GM23248 (cell line): ENCODE data around the gene C11orf68. TPM values are rescaled to one million over a fixed set of nuclear protein-coding genes. Genes with fewer than 3 reads are reported as not detected.

ENCODE experiments used
- DNase-seq: peaks from one replicate; pipeline ENCODE4 v3.0.0-alpha.2; 2015
- H2AFZ ChIP-seq: fragments of 200-600 bp; sonication (generic); 2 replicates; pipeline ENCODE4 v1.6.1; 2016; ENCODE audit warnings: antibody characterized with exemption
- H3F3A ChIP-seq: fragments of 200-600 bp; sonication (generic); 2 replicates; pipeline ENCODE4 v1.6.1; 2016; ENCODE audit warnings: mild to moderate bottlenecking, antibody characterized with exemption, mixed run types; ENCODE audit not compliant: insufficient read depth
- H3K27ac ChIP-seq: fragments of 200-600 bp; sonication (generic); 2 replicates; pipeline ENCODE4 v1.5.1; 2016; ENCODE audit warnings: mild to moderate bottlenecking
- H3K27me3 ChIP-seq: fragments of 200-600 bp; sonication (generic); replicated peaks from 2 replicates; pipeline ENCODE4 v1.6.1; 2016; ENCODE audit warnings: mild to moderate bottlenecking; ENCODE audit not compliant: insufficient read depth
- H3K36me3 ChIP-seq: fragments of 200-600 bp; sonication (generic); 2 replicates; pipeline ENCODE4 v1.6.1; 2016; ENCODE audit warnings: low read depth, mild to moderate bottlenecking
- H3K4me1 ChIP-seq: fragments of 200-600 bp; sonication (generic); 2 replicates; pipeline ENCODE4 v1.6.1; 2016; ENCODE audit warnings: mild to moderate bottlenecking; ENCODE audit not compliant: insufficient read depth
- H3K4me2 ChIP-seq: fragments of 200-600 bp; sonication (generic); one replicate; pipeline ENCODE4 v1.6.1; 2016; ENCODE audit warnings: mild to moderate bottlenecking; ENCODE audit not compliant: unreplicated experiment
- H3K4me3 ChIP-seq: fragments of 200-600 bp; sonication (generic); 2 replicates; pipeline ENCODE4 v1.5.1; 2016; ENCODE audit warnings: mild to moderate bottlenecking
- H3K79me2 ChIP-seq: fragments of 200-600 bp; sonication (generic); 2 replicates; pipeline ENCODE4 v1.6.1; 2016; ENCODE audit warnings: mild to moderate bottlenecking; ENCODE audit not compliant: insufficient read depth
- H3K9ac ChIP-seq: fragments of 200-600 bp; sonication (generic); 2 replicates; pipeline ENCODE4 v1.6.1; 2016; ENCODE audit warnings: mild to moderate bottlenecking
- H3K9me2 ChIP-seq: fragments of 200-600 bp; sonication (generic); 2 replicates; pipeline ENCODE4 v1.6.1; 2016; ENCODE audit warnings: mixed run types, mild to moderate bottlenecking, moderate library complexity; ENCODE audit not compliant: insufficient read depth
- H3K9me3 ChIP-seq: fragments of 200-600 bp; sonication (generic); one replicate; pipeline ENCODE4 v1.6.1; 2017; ENCODE audit warnings: low read depth
- H4K20me1 ChIP-seq: fragments of 200-600 bp; sonication (generic); 2 replicates; pipeline ENCODE4 v1.6.0; 2016; ENCODE audit not compliant: insufficient read depth
- EZH2 ChIP-seq: fragments of 200-600 bp; sonication (generic); IDR thresholded peaks from 2 replicates; pipeline ENCODE4 v1.6.1; 2018; ENCODE audit warnings: antibody characterized with exemption, mild to moderate bottlenecking; ENCODE audit not compliant: insufficient read depth, poor library complexity, severe bottlenecking
- EZH2phosphoT487 ChIP-seq: fragments of 200-600 bp; sonication (generic); IDR thresholded peaks from 2 replicates; pipeline ENCODE4 v1.6.1; 2018; ENCODE audit warnings: antibody characterized with exemption, moderate library complexity, mild to moderate bottlenecking, low read depth; ENCODE audit not compliant: insufficient read depth
- WGBS, 2 experiments: methylation state at CpG; one replicate each; pipeline ENCODE4 v1.1.6; 2015 to 2017; ENCODE audit warnings: low lambda C conversion rate in 2 of 2, low coverage in 1 of 2; ENCODE audit errors: missing lambda C conversion rate in 2 of 2; 5-methylcytosine and 5-hydroxymethylcytosine counted together
- in situ Hi-C: fragments of 300-500 bp; cut with MboI; formaldehyde crosslinking; loops from 2 replicates; pipeline ENCODE4 v1.15.0; 2020
- polyA plus RNA-seq: library from polyadenylated mRNA; unstranded; fragments of >200 nt; fragmentation: Nextera tagmentation; extraction: Ambion mirVana; gene quantifications from 2 replicates; pipeline ENCODE4 v1.2.1, GENCODE V29; 2016
- total RNA-seq: library from RNA; depleted of rRNA; stranded (reverse); fragments of >200 nt; shearing (Covaris generic); gene quantifications from 2 replicates; pipeline ENCODE4 v1.2.3, GENCODE V29; 2014

The C11orf68 gene
- total and polyA plus RNA-seq, 2 experiments from 2014 or later = 50.5 to 91.5 TPM

DNA sequence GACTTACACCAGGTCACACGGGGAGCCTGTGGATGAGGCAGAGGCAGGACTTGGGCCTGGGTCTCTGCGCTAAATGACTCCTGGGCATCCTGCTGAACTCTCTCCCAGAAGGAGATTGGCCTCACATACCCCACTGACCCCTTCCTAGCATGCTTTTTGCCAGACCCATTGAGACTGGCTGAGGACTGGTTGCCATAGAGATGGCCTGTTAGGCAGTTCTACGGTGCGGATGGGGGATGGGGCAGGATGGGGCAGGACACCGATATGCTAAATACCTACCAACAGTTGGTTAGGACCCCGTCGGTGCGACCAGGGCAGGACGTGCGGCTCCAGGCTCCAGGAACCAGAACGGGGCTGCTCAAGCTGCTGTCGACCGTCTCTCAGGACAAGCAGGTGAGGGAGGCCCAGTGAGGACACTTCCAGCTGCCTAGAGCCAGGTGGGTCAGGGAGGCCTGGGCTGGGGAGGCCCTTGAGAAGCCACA, 26.6 kb upstream of the C11orf68 start, which contains the start of gene TSGA10IP:
TSGA10IP (plus strand) TSS at position 51 of the 482 bp plus-strand sequence; CDS start at position 247, 196 bp downstream.
- TF ChIP-seq EZH2phosphoT487 = no peak
- TF ChIP-seq EZH2 = no peak
- Histone ChIP-seq H3K27ac (no peak within 1 kb of the TSS), H3K9me2 (no peaks in the 10 kb centered on the region), H2AFZ (no peak within 1 kb of the TSS), H3K4me2 (no peak within 1 kb of the TSS), H3K36me3 (no peaks in the 10 kb centered on the region), H3K79me2 (no peaks in the 10 kb centered on the region), H3K9me3 (no peaks in the 10 kb centered on the region), H3F3A (peaks cover 18% of the 10 kb centered on the region), H4K20me1 (no peaks in the 10 kb centered on the region), H3K4me1 (peaks cover 18% of the 10 kb centered on the region), H3K27me3 (no peaks in the 10 kb centered on the region), H3K4me3 (no peak within 1 kb of the TSS), H3K9ac (no peak within 1 kb of the TSS)
- no peak for DNase-seq
- 67% methylated on average over 13 of the region's 13 CpGs for WGBS, 2 experiments
- in situ Hi-C loops = no loop called here

DNA sequence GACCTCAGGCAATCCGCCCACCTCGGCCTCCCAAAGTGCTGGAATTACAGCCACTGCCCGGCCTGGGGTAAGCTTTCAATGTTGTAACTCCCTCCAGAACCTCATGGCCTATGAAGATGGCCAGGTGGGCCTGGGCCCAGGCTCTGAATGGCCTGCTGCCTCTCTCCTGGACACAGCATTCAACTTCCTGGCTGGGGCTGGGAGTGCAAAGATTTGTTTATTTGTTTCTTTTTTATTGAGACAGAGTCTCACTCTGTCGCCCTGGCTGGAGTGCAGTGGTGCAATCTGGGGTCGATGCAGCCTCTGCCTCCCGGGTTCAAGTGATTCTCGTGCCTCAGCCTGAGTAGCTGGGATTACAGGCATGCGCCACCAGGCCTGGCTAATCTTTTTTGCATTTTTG, 25.9 kb upstream of the C11orf68 start:
- no peaks in the 10 kb centered on the region for H3K27me3 ChIP-seq

DNA sequence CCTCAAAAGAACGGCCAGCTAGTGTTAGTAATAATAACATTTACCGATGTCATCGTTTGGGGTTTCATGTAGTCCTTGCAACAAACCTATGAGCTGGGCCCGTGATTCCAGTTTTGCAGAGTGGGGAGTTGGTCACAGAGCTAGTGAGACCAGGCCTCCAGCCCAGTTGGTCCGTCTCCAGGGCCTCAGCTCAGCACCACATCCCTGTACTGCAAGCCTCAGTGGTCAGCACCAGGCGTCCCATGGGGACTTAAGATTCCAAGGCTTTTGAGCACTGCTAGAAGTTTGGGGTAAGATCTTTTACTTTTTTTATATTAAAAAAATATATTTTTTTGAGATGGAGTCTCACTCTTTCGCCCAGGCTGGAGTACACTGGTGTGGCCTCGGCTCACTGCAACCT, 25.3 kb upstream of the C11orf68 start:
- Histone ChIP-seq H3F3A (peaks cover 24% of the 10 kb centered on the region), H3K4me1 (peaks cover 22% of the 10 kb centered on the region), H2AFZ (no peak overlapping the region), H3K27me3 (no peaks in the 10 kb centered on the region), H3K9me3 (no peaks in the 10 kb centered on the region), H3K4me3 (no peak overlapping the region), H4K20me1 (no peaks in the 10 kb centered on the region), H3K79me2 (no peaks in the 10 kb centered on the region), H3K36me3 (no peaks in the 10 kb centered on the region), H3K9ac (no peak overlapping the region), H3K9me2 (no peaks in the 10 kb centered on the region), H3K27ac (no peak overlapping the region), H3K4me2 (no peak overlapping the region)
- TF ChIP-seq EZH2 (no peak), EZH2phosphoT487 (no peak)
- in situ Hi-C loops = no loop called here
- WGBS, 2 experiments = 93 to 94% methylated on average over 8 of the region's 8 CpGs
- no peak for DNase-seq

More for the DNA sequence above, 25.9 kb upstream of the C11orf68 start:
- in situ Hi-C loops = no loop called here
- no peak for DNase-seq
- Histone ChIP-seq H3K79me2 (no peaks in the 10 kb centered on the region), H4K20me1 (no peaks in the 10 kb centered on the region), H3K27ac (no peak overlapping the region), H3K9me3 (no peaks in the 10 kb centered on the region), H3K9me2 (no peaks in the 10 kb centered on the region), H3K4me2 (no peak overlapping the region), H3K36me3 (no peaks in the 10 kb centered on the region), H3F3A (peaks cover 24% of the 10 kb centered on the region), H3K9ac (no peak overlapping the region), H3K4me3 (no peak overlapping the region), H2AFZ (no peak overlapping the region), H3K4me1 (peaks cover 22% of the 10 kb centered on the region)
- 67 to 77% methylated on average over 8 of the region's 8 CpGs for WGBS, 2 experiments
- TF ChIP-seq EZH2phosphoT487 (no peak), EZH2 (no peak)

DNA sequence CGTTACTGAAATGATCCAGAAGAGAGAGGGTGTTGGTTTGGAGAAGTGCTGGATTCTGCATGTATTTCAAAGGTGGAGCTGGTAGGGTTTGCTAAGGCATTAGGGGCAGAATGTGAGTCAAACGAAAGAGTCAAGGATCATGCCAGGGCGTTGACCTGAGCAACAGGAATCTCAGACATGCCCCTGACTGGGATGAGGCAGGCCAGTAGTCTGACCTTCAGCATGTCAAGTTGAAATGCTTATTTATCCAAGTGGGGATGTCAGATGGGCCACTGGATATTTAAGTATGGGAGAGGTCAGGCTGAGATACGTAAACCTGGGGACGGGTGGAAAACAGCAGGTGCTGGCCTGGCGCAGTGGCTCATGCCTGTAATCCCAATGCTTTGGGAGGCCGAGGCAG, 23.7 kb upstream of the C11orf68 start:
- 83 to 88% methylated on average over 7 of the region's 7 CpGs for WGBS, 2 experiments
- H3K9ac ChIP-seq = no peak overlapping the region
- H3K4me2 ChIP-seq = no peak overlapping the region
- no peak overlapping the region for H3K4me3 ChIP-seq
- H3K79me2 ChIP-seq = no peaks in the 10 kb centered on the region
- no peaks in the 10 kb centered on the region for H4K20me1 ChIP-seq
- H3K27ac ChIP-seq = no peak overlapping the region
- H3K4me1 ChIP-seq = peaks cover 22% of the 10 kb centered on the region
- H3K36me3 ChIP-seq = no peaks in the 10 kb centered on the region
- in situ Hi-C loops = no loop called here
- no peaks in the 10 kb centered on the region for H3K9me2 ChIP-seq
- no peak for TF ChIP-seq EZH2phosphoT487
- TF ChIP-seq EZH2 = no peak
- no peaks in the 10 kb centered on the region for H3K27me3 ChIP-seq
- no peak overlapping the region for H2AFZ ChIP-seq
- DNase-seq = no peak
- H3K9me3 ChIP-seq = no peaks in the 10 kb centered on the region
- H3F3A ChIP-seq = peaks cover 24% of the 10 kb centered on the region
